LoVo (cell line): Measurements from ENCODE around the gene NDUFB5.

ENCODE experiments used
- DNase-seq: peaks from one replicate; pipeline ENCODE4 v3.0.0-alpha.2; 2016; ENCODE audit warnings: low spot score

NDUFB5 gene

DNA sequence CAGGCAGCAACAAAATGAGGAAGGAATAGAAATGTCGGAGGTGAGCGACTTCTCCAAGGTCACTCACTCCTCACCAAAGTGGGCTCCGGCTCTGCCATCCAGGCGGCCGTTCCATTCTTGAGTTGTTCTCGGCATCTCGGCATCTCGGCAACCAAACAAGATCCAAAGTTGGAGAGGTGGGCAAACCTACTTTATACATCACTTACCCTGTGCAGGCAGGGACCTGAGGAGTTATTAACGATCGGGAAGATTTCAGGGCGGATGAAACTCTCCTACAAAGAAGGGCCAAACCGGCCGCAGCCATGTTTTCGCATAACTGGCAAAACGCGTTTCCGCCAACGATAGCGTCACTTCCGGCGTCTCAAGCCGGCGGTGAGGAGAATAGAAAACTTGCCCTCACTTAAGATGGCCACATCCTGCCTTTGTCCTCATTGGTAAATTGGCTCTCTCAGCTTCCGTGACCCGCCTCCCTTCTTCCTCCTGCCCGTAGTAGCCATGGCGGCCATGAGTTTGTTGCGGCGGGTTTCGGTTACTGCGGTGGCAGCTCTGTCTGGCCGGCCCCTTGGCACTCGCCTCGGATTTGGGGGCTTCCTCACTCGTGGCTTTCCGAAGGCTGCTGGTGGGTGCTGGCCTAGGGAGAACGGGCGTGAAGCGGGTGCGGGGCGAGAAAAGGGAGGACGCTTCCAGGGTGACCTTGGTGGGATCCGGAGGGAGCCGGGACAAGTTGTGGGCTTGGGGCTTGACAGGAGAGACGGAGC is at the start of gene NDUFB5, which contains the start of gene MRPL47:
NDUFB5 (plus strand) TSS at position 474 of the 758 bp plus-strand sequence; CDS start at position 496, 22 bp downstream.
MRPL47 (minus strand) TSS at position 318 of the 758 bp plus-strand sequence; CDS start at position 304, 14 bp downstream.
- DNase-seq = peak; percentile 95

DNA sequence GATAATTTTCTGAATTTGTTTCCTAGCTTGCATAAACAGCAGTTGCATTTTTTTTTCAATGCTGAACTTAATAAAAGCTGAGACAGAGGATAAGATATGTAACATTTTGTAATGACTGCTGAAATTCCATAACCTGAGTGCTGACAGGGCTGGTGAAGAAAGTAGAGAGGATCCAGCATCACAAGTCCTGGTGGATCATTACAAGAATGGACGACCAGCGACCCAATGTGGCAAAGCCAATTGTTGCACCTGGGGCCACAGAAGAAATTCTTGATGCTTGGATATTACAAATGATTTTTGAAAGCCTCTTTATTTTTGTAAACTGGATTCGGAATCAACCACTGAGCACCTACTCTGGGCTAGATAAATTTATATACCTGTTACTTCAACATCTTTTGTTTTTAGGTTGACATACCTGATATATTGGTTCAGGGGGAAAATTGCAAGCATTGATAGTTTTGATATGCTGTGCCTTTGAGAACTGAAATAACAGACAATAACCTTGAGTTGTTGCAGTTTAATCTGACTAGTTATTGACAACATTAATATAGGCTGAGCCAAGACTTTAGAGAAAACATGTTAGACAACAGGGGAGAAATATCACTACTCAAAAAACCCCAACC is 45.7 kb upstream of the NDUFB5 start:
- DNase-seq = peak; percentile 57

DNA sequence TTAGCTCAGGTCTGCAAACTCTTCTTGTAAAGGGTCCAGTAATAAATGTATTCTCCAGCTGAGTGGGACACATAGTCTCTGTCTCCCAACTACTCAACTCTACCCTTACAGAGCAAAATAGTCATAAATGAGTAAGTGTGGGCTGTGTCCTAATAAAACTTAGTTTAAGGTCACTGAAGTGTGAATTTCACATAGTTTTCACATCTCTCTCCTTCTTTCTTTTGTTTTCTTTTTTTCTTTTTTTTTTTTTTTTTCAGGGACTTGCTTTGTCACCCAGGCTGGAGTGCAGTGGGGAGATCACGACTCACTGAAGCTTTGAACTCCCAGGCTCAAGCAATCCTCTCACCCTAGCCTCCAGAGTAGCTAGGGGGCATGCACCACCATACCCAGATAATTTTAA is 43.8 kb upstream of the NDUFB5 start:
- DNase-seq = no peak

DNA sequence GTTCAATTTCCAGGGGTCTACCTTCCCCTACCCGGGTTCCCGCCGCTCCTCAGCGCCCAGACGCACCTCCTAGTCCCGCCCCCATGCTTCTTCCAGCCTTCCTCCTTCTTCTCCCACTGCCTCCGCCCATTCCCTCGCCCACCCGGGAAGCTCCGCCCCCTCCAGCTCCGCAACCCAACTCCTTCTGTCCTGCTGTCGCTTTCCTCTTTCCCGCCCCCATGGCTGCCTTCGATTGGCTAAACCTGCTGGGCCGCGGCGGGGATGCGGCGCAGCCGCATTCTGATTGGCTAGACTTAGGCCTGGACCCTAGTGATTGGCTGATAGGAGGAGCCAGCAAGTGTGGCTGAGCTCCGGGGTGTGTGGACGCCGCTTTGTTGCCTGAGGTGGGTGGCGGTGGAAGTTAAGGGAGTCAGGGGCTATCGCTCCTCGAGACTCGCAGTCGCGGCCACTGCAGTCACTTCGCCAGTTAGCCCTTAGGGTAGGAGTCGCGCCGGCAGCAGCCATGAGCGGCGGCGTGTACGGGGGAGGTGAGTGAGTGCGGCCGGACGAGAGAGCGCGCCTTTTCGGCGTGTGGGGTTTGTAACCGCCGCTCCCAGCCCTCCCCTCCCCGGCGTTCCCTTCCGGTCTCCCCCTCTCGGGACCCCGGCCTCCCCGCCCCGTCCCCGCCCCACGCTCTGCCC is 41.9 kb upstream of the NDUFB5 start, which contains the start of gene ACTL6A:
ACTL6A (plus strand) TSS at position 336 of the 680 bp plus-strand sequence; CDS start at position 503, 167 bp downstream.
- DNase-seq = peak; percentile 98

DNA sequence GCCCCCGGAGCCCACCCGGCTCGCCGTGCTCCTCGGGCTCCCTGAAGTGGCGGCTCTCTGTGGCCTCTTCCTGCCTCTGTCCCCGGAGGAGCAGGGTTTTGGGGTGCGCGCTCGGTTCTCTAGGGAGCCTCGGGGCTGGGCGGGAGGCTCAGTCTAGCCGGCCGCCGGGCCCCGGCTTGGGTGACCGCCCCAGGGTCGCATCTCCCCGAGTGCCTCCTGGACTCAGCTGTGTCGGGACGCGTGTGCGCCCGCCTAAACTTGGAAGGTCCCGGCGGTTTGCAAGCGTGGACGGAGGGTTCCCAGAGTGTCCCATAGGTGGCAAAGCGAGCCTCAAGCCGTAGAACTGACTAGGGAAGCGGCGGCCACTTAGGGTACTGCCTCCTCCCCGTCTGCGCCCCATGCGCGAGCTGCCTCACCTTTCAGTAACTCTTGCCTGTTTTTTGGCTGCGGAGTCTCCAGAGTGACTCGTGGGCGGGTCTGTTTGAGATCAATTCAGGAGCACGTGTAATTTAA is 41.3 kb upstream of the NDUFB5 start:
- DNase-seq = peak; percentile 77

DNA sequence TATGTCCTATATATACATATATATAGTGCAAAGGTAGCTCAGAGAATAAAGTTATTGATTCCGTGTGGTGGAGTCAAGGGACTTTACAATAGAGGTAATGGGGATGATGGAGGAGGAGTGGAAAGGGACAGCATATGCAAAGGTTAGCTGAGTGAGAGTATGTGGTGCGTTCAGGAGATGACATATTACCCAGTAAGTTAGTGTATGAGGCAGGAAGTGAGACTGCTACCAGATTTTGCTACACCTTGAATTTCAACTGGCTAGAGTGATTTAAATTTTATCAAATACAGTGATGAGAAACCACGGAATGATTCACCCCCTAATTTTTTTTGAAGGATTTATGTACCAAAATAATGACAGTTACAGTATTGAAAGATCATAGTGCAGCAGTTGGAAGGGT is 39.1 kb upstream of the NDUFB5 start:
- no peak for DNase-seq

DNA sequence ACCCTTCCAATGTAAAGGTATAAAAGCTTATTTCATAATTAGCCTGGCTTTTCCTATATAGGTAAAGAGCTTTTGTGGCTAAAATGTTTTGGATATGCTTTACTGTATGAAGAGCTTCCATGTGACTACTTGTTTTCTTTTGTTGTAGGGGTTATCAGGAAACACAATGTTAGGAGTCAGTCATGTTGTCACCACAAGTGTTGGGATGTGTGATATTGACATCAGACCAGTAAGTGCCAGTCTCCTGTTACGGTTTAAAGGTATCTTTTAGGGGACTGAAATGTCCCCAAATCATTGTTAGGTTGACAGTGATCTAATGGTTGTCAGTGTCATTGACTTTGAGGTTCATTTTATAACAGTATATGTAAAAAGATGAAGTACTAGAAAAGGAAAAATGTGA is 23.6 kb upstream of the NDUFB5 start:
- no peak for DNase-seq

DNA sequence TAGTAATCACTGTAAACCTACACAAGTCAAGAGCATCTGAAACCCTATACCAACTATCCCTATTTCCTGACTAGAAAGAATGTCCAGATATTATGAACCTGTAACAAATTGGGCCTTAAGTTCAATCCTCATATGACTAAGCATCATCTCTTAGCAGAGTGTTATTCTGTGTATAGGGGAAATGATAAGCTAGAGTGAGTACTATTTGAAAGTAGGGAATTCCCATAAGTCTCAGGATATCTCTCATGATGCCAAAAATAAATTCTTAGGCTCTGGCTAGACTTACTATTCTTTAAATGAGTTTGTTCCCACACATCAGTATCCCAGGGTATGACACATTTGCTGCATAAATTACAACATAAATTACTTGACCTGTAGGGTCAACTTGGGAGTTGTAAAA is 15.5 kb upstream of the NDUFB5 start:
- no peak for DNase-seq

DNA sequence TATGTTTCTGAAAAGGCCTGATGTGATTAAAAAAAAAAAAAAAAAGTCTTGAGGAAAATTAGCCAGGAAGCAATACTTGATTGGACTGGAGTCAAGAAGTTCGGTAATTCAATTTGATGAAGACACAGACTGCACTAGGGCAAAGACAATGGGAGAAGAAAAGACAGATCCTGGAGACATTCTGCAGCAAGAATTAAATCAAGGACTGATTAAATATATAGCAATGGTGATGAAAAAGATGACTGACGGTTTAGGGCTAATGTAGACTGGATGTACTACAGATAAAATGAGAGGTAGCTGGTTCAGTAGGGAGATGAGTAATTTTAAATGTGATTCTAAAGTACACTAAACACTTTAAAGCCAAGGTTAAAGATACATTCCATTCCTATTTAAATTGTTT is 13.9 kb upstream of the NDUFB5 start:
- DNase-seq = no peak

DNA sequence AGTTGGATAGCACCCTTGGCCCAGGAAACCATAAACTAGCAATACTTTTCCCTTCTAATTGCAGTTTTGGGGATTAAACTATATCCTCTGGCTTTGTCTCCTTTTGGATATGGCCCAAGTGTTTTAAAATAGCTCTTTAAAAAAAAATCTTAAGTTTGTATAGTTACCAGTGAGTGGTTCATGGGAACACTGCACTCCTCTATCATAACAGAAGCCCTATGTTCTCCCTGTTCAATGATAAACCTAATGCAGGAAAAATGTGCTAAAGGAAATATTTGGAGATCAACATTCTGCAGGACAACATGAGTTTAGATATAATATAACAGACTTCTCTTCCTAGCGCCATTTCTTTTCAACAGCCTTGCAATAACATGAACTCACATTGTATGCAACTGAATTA is 13.3 kb upstream of the NDUFB5 start:
- DNase-seq = no peak

DNA sequence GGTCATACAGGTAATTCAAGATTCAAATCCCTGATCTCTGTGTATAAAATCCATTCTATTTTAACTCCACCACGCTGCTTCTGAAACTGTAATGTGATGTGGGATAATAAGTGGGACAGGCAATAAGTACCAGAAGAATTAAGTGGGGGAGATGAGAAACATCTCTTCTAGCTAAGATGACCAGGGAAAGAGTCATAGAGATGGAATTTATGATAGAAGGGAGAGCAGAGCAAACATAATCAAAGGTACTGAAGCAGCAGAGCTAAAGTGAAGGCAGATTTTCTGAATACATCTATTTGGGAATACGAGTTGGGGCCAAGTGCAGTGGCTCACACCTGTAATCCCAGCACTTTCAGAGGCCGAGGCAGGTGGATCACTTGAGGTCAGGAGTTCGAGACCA is 5.1 kb upstream of the NDUFB5 start:
- DNase-seq = no peak

DNA sequence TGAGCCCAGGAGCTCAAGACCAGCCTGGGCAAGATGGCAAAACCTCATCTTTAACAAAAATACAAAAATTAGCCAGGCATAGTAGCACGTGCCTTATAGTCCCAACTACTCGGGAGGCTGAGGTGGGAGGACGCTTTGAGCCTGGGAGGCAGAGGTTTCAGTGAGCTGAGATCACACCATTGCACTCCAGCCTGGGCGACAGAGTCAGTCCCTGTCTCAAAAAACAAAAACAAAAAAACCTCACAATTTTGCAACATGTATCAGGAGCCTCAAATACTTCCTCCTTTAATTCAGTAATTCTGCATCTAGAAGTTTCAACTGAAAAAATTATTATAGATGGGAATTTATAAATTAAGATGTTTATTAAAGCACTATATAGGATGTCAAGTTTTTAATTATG is 1.3 kb upstream of the NDUFB5 start:
- DNase-seq = no peak

DNA sequence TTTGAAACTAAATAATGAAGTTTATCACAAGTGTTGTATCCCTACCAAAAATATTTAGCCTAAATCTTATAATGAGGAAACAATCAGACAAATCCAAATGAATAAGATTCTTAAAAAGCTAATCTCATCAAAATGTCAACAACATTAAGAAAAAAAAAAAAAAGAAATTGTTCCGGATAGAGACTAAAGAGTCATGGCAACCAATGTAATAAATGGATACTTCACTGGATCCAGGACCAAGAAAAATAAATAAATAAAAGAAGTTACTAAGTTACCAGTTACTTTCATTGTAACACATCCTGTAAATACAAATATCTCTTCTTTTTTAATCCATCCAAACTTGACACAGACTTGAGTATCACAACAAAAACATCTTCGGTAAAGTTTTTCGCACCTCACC is 763 bp upstream of the NDUFB5 start:
- no peak for DNase-seq

DNA sequence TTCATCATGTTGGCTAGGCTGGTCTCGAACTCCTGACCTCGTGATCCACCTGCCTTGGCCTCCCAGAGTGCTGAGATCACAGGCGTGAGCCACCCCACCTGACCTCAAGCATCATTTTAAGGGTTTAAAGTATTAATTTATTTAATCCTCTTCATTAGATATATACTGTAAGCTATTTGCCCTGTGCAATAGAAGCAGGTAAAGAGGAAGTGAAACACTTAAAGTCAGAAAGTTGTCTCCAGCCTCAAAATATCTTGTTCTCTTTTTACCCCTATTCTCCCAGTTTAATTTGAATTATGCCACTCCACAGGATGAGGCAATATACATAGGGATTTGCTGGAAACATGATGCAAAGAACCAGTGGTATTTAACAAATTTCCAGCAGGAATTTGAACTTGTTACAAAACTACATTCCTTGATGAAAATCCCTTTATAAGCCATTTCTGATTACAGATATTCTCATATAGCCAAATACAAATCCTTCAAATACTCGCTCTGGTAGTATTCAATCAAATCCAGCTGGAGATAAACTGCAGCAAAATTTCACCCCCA is 2.0 kb downstream of the NDUFB5 start:
- DNase-seq = no peak

DNA sequence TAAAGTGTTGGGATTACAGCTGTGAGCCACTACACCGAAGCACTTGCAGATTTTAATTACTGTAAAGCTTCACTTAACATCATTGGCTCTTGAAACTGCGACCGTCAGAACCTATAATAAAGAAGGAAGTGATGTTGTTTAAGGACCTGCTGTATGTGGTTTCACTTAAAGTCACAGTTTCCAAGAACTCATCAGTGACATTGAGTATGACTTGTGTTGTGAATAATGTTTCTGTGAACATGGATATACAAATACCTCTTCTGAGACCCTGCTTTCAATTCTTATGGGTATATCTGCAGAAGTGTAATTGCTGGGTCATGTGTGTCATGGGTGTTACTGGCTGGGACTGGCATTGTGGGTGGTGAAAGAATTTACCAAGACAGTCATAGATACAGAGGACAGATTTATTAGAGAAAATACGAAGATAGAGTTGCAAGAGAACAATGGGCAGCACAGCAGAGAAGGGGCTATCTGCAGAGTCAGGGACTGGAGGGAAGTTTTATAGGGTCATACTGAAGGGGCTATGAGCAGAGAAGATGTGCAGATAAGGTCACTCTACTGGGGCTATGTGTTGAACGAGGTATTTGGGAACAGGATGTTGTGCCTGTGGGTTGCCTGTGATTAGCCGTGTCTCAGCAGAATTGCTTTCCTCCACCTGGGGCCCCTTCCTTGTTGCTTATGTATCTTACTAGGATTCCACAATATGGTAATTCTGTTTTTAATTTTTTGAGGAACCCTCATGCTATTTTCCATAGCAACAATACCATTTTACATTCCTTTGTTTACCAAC is 4.5 kb downstream of the NDUFB5 start:
- no peak for DNase-seq

DNA sequence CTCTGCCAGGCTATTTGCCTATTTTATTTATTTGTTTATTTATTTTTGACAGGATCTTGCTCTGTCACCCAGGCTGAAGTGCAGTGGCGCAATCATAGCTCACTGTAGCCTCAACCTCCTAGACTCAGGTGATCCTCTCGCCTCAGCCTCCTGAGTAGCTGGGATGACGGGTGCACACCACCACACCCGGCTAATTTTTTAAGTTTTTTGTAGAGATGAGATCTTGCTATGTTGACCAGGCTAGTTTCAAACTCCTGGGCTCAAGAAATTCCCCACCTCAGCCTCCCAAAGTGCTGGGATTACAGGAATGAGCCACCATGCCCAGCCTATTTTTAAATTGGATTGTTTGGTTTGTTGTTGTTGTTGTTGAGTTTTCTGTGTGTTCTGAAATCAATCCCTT is 5.5 kb downstream of the NDUFB5 start:
- no peak for DNase-seq

DNA sequence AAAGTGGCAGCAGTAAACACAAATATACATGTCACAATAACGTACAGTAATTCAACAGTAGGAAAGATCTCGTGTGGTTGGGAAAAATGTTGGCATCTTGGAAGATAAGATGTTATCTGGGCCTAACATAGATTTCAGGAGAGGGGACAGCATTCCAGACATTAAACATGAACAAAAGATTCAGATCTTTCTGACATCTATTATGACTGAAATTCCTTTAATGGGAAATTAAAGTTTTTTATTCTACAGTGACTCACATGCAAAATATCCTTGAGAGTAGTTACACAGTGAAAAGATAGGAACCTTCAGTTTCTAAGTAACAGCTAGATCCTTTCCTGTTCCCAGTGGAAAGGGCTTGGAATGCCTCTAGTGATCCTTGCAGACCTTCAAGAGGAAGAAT is 9.2 kb downstream of the NDUFB5 start:
- DNase-seq = no peak

DNA sequence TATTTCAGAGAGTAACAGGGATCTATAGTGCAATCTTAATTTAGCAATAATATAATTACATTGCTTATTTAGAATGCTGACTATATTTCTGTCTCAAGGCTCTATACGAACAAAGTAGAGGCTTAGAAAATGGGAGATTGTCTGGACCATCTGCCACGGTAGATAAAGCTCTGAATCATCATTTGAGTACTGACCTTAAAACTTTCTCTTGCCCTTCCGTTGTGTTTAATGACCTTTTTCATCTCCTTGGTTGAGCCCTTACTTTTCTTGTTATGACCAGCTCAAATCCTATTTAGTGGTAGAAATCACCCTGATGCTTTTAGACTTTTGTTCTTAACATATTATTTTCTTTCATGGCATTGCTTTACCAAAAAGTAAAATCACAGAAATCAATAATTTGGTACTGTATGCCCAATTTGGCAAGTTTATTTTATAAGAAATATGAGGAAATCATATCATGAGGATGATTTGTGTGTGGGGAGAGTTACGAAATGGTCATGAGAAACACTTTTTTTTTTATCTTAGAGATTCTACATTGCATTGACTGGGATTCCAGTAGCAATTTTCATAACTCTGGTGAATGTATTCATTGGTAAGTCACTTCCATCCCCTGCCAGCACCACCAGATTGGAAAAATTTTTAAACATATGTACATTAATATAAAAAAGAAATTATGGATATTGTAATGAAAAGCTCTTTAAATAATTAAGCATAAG is 11.0 kb downstream of the NDUFB5 start:
- DNase-seq = no peak

DNA sequence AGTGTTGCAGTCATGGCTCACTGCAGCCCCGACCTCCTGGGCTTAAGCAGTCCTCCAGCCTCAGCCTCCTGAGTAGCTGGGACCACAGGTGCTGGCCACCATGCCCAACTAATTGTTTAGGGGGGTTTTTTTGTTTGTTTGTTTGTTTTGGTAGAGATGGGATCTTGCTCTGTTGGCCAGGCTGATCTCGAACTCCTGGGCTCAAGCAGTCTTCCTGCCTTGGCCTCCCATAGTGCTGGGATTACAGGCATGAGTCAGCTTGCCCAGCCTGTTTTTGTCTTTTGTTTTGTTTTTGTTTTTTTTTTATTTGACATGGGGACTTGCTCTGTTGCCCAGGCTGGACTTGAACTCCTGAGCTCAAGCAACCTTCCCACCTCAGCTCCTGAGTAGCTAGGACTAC is 17.4 kb downstream of the NDUFB5 start:
- DNase-seq = no peak

DNA sequence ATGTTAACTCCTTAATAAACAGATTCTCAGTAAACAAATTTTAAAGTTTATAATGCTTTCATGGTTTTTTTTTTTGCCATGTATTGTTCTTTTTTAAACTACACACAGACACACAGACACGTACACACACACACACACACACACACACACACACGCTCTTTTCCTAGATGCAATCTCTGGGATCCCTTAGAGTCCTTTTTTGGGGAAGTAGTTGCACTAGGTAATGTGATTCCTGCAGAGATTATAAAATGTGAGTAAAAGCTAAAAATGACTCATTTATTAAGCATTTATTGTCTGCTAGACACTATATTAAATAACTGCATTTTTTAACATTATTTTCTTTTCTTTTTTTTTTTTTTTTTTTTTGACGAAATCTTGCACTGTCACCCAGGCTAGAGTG is 19.9 kb downstream of the NDUFB5 start:
- no peak for DNase-seq
